Activated T-helper 1 cell treated with anti-CD3 and anti-CD28 coated beads, Interleukin-2, amount 50 U/mL, for 16 hours (primary cell): ENCODE results near the gene PNPLA2.

Source experiments
- DNase-seq, 2 donors: peaks; one replicate each; pipeline ENCODE4 v3.0.0-alpha.2; 2020; ENCODE audit warnings: low read depth in 1 of 2, low spot score in 1 of 2

The PNPLA2 gene

GRCh38 chr11:858053-858761, 39.5 kb downstream of the PNPLA2 start:
- DNase-seq: no peak

- DNase-seq: no peak
Measured at GRCh38 chr11:858762-859339, 40.1 kb downstream of the PNPLA2 start.

GRCh38 chr11:859394-860131, 40.8 kb downstream of the PNPLA2 start:
- DNase-seq: no peak

GRCh38 chr11:860234-861104, 41.8 kb downstream of the PNPLA2 start:
- no peak for DNase-seq

GRCh38 chr11:861105-861479, 42.4 kb downstream of the PNPLA2 start:
- no peak for DNase-seq

- no peak for DNase-seq
Measured at GRCh38 chr11:862081-862661, 43.5 kb downstream of the PNPLA2 start.

GRCh38 chr11:862696-863022, 43.9 kb downstream of the PNPLA2 start:
- no peak for DNase-seq

- DNase-seq: no peak
Measured at GRCh38 chr11:863023-863909, 44.6 kb downstream of the PNPLA2 start.

GRCh38 chr11:863910-864827, 45.5 kb downstream of the PNPLA2 start:
- DNase-seq: no peak

- DNase-seq: no peak
Measured at GRCh38 chr11:864898-865297, 46.2 kb downstream of the PNPLA2 start.

- DNase-seq: no peak
Measured at GRCh38 chr11:865462-866430, 47.0 kb downstream of the PNPLA2 start.

- no peak for DNase-seq
Measured at GRCh38 chr11:866481-866880, 47.8 kb downstream of the PNPLA2 start.

- no peak for DNase-seq
Measured at GRCh38 chr11:867856-868358, 49.2 kb downstream of the PNPLA2 start.

- DNase-seq: no peak
Measured at GRCh38 chr11:868394-868793, 49.7 kb downstream of the PNPLA2 start.

GRCh38 chr11:868802-869201, 50.1 kb downstream of the PNPLA2 start:
- DNase-seq: no peak

GRCh38 chr11:869399-870126, 50.8 kb downstream of the PNPLA2 start:
- no peak for DNase-seq

GRCh38 chr11:870127-870413, 51.4 kb downstream of the PNPLA2 start:
- DNase-seq: no peak
